ENCODE data around the gene TARDBP. TPM values are rescaled to one million over a fixed set of nuclear protein-coding genes. Genes with fewer than 3 reads are reported as not detected.
A peak's percentile ranks its signal among the peaks of the same experiment; 100 is the strongest.

The TARDBP gene
- total and polyA plus RNA-seq, 2 donors (not counting 1 experiment from before 2014, with no cell fraction given): 97.1 to 161 TPM

DNA sequence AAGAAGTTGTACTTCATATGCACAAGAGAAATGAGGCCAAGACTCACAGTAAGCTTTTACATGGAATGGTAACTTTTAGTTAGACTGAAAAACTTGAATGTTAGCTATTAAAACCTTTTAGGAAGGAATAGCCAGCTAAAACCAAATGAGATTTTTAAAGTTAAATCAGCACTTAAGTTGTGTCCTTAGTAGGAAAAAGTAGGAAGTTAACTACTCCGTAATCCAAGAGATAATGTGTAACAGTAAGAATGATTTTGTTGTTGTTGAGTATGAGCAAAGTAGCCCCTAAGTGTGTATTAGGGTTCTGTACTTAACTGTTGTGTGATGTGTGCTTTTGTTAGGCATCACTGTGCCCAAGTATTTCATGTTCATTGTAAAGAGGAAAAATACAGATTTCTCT lies 13.2 kb downstream of the TARDBP start:
- H4K20me1 ChIP-seq (ENCODE audit: control insufficient read depth, extremely low read depth, insufficient read depth, low read length): no peaks in the 10 kb centered on the region

DNA sequence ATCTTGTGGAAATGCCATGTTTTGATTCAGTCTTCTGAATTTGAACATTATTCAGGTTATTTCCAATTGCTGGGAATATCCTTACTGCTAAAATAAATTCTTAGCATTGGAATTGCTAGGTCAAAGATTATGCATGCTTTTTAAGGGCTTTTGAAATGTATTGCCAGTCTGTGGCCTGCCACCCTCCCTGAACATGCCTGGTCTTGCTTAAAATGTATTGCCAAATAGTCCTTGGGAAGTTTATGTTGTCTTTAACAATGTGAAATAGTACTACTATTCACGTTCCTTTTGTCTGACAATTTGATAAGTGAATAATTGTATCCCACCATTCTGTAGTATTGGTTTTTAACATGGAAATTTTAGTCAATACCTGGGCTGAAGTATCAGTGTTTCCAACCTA lies 13.6 kb downstream of the TARDBP start:
- Histone ChIP-seq H3K9ac (ENCODE audit: insufficient read depth, low read length) (no peak overlapping the region), H3K4me2 (ENCODE audit: extremely low read depth, insufficient read depth, low read length) (no peak overlapping the region), H3K4me3 (replicated peaks in 1 of 4; ENCODE audit: control extremely low read depth in 1 of 4, insufficient read depth in 1 of 4, low read depth in 3 of 4, low read length in 4 of 4) (no peak overlapping the region), H3K9me3 (ENCODE audit: control insufficient read depth, insufficient read depth, low read depth, low read length) (no peaks in the 10 kb centered on the region), H3K27ac (ENCODE audit: insufficient read depth, low read length) (no peak overlapping the region), H3K27me3 (ENCODE audit: control insufficient read depth, insufficient read depth, low read length) (no peaks in the 10 kb centered on the region), H3K4me1 (ENCODE audit: control insufficient read depth, extremely low read depth, insufficient read depth, low read length) (no peaks in the 10 kb centered on the region), H3K36me3 (ENCODE audit: control insufficient read depth, insufficient read depth, low read length) (peaks cover 13% of the 10 kb centered on the region), H2AFZ (ENCODE audit: low read length) (no peak overlapping the region), H4K20me1 (ENCODE audit: control insufficient read depth, extremely low read depth, insufficient read depth, low read length) (no peaks in the 10 kb centered on the region), H3K79me2 (ENCODE audit: control insufficient read depth, insufficient read depth, low read length) (no peaks in the 10 kb centered on the region)
- TF ChIP-seq EZH2 (IDR thresholded peaks at IDR 0.05; ENCODE audit: low read length, missing control alignments): no peak
- TF ChIP-seq, protein P1, sequence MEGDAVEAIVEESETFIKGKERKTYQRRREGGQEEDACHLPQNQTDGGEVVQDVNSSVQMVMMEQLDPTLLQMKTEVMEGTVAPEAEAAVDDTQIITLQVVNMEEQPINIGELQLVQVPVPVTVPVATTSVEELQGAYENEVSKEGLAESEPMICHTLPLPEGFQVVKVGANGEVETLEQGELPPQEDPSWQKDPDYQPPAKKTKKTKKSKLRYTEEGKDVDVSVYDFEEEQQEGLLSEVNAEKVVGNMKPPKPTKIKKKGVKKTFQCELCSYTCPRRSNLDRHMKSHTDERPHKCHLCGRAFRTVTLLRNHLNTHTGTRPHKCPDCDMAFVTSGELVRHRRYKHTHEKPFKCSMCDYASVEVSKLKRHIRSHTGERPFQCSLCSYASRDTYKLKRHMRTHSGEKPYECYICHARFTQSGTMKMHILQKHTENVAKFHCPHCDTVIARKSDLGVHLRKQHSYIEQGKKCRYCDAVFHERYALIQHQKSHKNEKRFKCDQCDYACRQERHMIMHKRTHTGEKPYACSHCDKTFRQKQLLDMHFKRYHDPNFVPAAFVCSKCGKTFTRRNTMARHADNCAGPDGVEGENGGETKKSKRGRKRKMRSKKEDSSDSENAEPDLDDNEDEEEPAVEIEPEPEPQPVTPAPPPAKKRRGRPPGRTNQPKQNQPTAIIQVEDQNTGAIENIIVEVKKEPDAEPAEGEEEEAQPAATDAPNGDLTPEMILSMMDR (conservative IDR thresholded peaks at IDR 0.05 in 1 of 2, IDR thresholded peaks at IDR 0.05 in 1 of 2; ENCODE audit: low read depth in 1 of 2, low read length in 2 of 2): no peak
- DNase-seq (ENCODE audit: low read depth in 2 of 2): peak in 1 of 2 donors; percentile 21

More for the DNA sequence above, 13.2 kb downstream of the TARDBP start:
- no peaks in the 10 kb centered on the region for H3K4me1 ChIP-seq (ENCODE audit: control insufficient read depth, extremely low read depth, insufficient read depth, low read length)
- H3K36me3 ChIP-seq (ENCODE audit: control insufficient read depth, insufficient read depth, low read length): peaks cover 13% of the 10 kb centered on the region
- no peak overlapping the region for H3K4me2 ChIP-seq (ENCODE audit: extremely low read depth, insufficient read depth, low read length)
- no peaks in the 10 kb centered on the region for H3K9me3 ChIP-seq (ENCODE audit: control insufficient read depth, insufficient read depth, low read depth, low read length)
- no peak overlapping the region for H3K4me3 ChIP-seq (replicated peaks in 1 of 4; ENCODE audit: control extremely low read depth in 1 of 4, insufficient read depth in 1 of 4, low read depth in 3 of 4, low read length in 4 of 4)
- H3K9ac ChIP-seq (ENCODE audit: insufficient read depth, low read length): no peak overlapping the region
- no peak overlapping the region for H2AFZ ChIP-seq (ENCODE audit: low read length)
- DNase-seq (ENCODE audit: low read depth in 2 of 2): no peak
- no peaks in the 10 kb centered on the region for H3K27me3 ChIP-seq (ENCODE audit: control insufficient read depth, insufficient read depth, low read length)
- TF ChIP-seq, protein P1 (conservative IDR thresholded peaks at IDR 0.05 in 1 of 2, IDR thresholded peaks at IDR 0.05 in 1 of 2; ENCODE audit: low read depth in 1 of 2, low read length in 2 of 2): no peak
- TF ChIP-seq EZH2 (IDR thresholded peaks at IDR 0.05; ENCODE audit: low read length, missing control alignments): no peak
- no peak overlapping the region for H3K27ac ChIP-seq (ENCODE audit: insufficient read depth, low read length)
- H3K79me2 ChIP-seq (ENCODE audit: control insufficient read depth, insufficient read depth, low read length): no peaks in the 10 kb centered on the region

DNA sequence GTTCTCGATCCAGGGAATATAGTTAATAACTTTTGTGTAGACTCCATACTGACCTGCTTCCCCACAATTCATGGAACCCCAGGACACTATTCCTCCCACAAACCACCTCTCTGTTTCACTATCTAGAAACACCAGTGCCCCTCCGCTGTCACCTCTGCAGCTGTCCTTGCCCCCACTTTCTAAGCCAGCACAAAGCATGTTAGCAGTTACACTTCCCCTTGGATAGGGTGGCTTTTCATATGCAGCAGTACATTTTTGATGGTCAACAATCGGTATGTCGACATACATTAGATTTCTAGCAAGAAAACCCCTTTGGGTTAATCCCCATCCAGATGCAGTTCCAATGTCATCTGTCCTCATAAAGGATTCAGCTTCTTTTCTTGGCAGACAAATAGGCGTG lies 14.4 kb downstream of the TARDBP start:
- Histone ChIP-seq H3K27ac (ENCODE audit: insufficient read depth, low read length) (no peak overlapping the region), H3K79me2 (ENCODE audit: control insufficient read depth, insufficient read depth, low read length) (no peaks in the 10 kb centered on the region), H3K4me2 (ENCODE audit: extremely low read depth, insufficient read depth, low read length) (no peak overlapping the region), H3K4me1 (ENCODE audit: control insufficient read depth, extremely low read depth, insufficient read depth, low read length) (no peaks in the 10 kb centered on the region), H3K4me3 (replicated peaks in 1 of 4; ENCODE audit: control extremely low read depth in 1 of 4, insufficient read depth in 1 of 4, low read depth in 3 of 4, low read length in 4 of 4) (no peak overlapping the region), H3K36me3 (ENCODE audit: control insufficient read depth, insufficient read depth, low read length) (peaks cover 10% of the 10 kb centered on the region), H4K20me1 (ENCODE audit: control insufficient read depth, extremely low read depth, insufficient read depth, low read length) (no peaks in the 10 kb centered on the region), H3K9ac (ENCODE audit: insufficient read depth, low read length) (no peak overlapping the region), H3K9me3 (ENCODE audit: control insufficient read depth, insufficient read depth, low read depth, low read length) (no peaks in the 10 kb centered on the region), H2AFZ (ENCODE audit: low read length) (no peak overlapping the region), H3K27me3 (ENCODE audit: control insufficient read depth, insufficient read depth, low read length) (no peaks in the 10 kb centered on the region)
- TF ChIP-seq, protein P1 (conservative IDR thresholded peaks at IDR 0.05 in 1 of 2, IDR thresholded peaks at IDR 0.05 in 1 of 2; ENCODE audit: low read depth in 1 of 2, low read length in 2 of 2): no peak
- TF ChIP-seq EZH2 (IDR thresholded peaks at IDR 0.05; ENCODE audit: low read length, missing control alignments): no peak
- DNase-seq (ENCODE audit: low read depth in 2 of 2): no peak

Data from fibroblast of lung (primary cell).